ENCODE data around the gene DLX3. TPM values are rescaled to one million over a fixed set of nuclear protein-coding genes. Genes with fewer than 3 reads are reported as not detected.

Gene DLX3
- total RNA-seq, 1 experiment from 2014 or later: not detected

- Histone ChIP-seq H3K4me1 (peaks cover 18% of the 10 kb centered on the region), H3K36me3 (no peaks in the 10 kb centered on the region), H3K9me3 (replicated peaks) (no peaks in the 10 kb centered on the region), H3K27ac (peak overlapping the region; percentile 52), H3K27me3 (no peaks in the 10 kb centered on the region), H3K4me3 (no peak overlapping the region)
- no peak for DNase-seq
Measured at GRCh38 chr17:50028736-50029120, 33.7 kb upstream of the DLX3 start.

- DNase-seq: peak; percentile 37 to 61
- Histone ChIP-seq H3K4me3 (peak overlapping the region; percentile 23; the same call in 1 of the 2 replicates), H3K4me1 (peaks cover 18% of the 10 kb centered on the region), H3K27ac (peak overlapping the region; percentile 52), H3K27me3 (no peaks in the 10 kb centered on the region), H3K36me3 (no peaks in the 10 kb centered on the region), H3K9me3 (replicated peaks) (peaks cover 5% of the 10 kb centered on the region)
Measured at GRCh38 chr17:50027881-50028735, 33.1 kb upstream of the DLX3 start.

GRCh38 chr17:50027172-50027880 lies 32.3 kb upstream of the DLX3 start:
- peak overlapping the region; percentile 23 for H3K4me3 ChIP-seq
- no peaks in the 10 kb centered on the region for H3K27me3 ChIP-seq
- peak; percentile 71 to 72 for DNase-seq
- H3K27ac ChIP-seq: no peak overlapping the region; the same call in 1 of the 2 replicates
- peaks cover 5% of the 10 kb centered on the region for H3K9me3 ChIP-seq (replicated peaks)
- peaks cover 18% of the 10 kb centered on the region for H3K4me1 ChIP-seq
- H3K36me3 ChIP-seq: no peaks in the 10 kb centered on the region

- H3K4me3 ChIP-seq: no peak overlapping the region; the same call in 1 of the 2 replicates
Measured at GRCh38 chr17:50026837-50027171, 31.8 kb upstream of the DLX3 start.

GRCh38 chr17:50026046-50026675 lies 31.1 kb upstream of the DLX3 start:
- Histone ChIP-seq H3K4me3 (no peak overlapping the region), H3K36me3 (no peaks in the 10 kb centered on the region), H3K27ac (no peak overlapping the region), H3K27me3 (no peaks in the 10 kb centered on the region), H3K9me3 (replicated peaks) (peaks cover 5% of the 10 kb centered on the region), H3K4me1 (peaks cover 18% of the 10 kb centered on the region)
- no peak for DNase-seq

More at GRCh38 chr17:50026837-50027171, 31.8 kb upstream of the DLX3 start:
- Histone ChIP-seq H3K27me3 (no peaks in the 10 kb centered on the region), H3K27ac (no peak overlapping the region), H3K4me1 (peaks cover 18% of the 10 kb centered on the region), H3K36me3 (no peaks in the 10 kb centered on the region), H3K9me3 (replicated peaks) (peaks cover 5% of the 10 kb centered on the region)
- peak; percentile 57 to 80 for DNase-seq

GRCh38 chr17:50024808-50025207 lies 29.8 kb upstream of the DLX3 start:
- H3K4me1 ChIP-seq: peaks cover 18% of the 10 kb centered on the region
- H3K27me3 ChIP-seq: no peaks in the 10 kb centered on the region
- peaks cover 5% of the 10 kb centered on the region for H3K9me3 ChIP-seq (replicated peaks)
- H3K4me3 ChIP-seq: no peak overlapping the region
- H3K27ac ChIP-seq: no peak overlapping the region
- no peaks in the 10 kb centered on the region for H3K36me3 ChIP-seq
- DNase-seq: no peak

- H3K36me3 ChIP-seq: no peaks in the 10 kb centered on the region
- DNase-seq: no peak
- H3K4me3 ChIP-seq: no peak overlapping the region
- H3K27ac ChIP-seq: no peak overlapping the region
- H3K4me1 ChIP-seq: peaks cover 15% of the 10 kb centered on the region
- H3K27me3 ChIP-seq: no peaks in the 10 kb centered on the region
- peaks cover 5% of the 10 kb centered on the region for H3K9me3 ChIP-seq (replicated peaks)
Measured at GRCh38 chr17:50023520-50023919, 28.5 kb upstream of the DLX3 start.

- Histone ChIP-seq H3K36me3 (no peaks in the 10 kb centered on the region), H3K9me3 (replicated peaks) (peaks cover 5% of the 10 kb centered on the region), H3K4me3 (no peak overlapping the region), H3K27ac (no peak overlapping the region), H3K4me1 (peaks cover 7% of the 10 kb centered on the region), H3K27me3 (no peaks in the 10 kb centered on the region)
- DNase-seq: no peak
Measured at GRCh38 chr17:50022463-50023130, 27.6 kb upstream of the DLX3 start.

- Histone ChIP-seq H3K27me3 (no peaks in the 10 kb centered on the region), H3K27ac (no peak overlapping the region), H3K36me3 (no peaks in the 10 kb centered on the region), H3K9me3 (replicated peaks) (peaks cover 5% of the 10 kb centered on the region), H3K4me1 (no peaks in the 10 kb centered on the region; the same call in 1 of the 2 replicates), H3K4me3 (no peak overlapping the region)
- no peak for DNase-seq
Measured at GRCh38 chr17:50021681-50022370, 26.8 kb upstream of the DLX3 start.

GRCh38 chr17:50020841-50021599 lies 26.0 kb upstream of the DLX3 start:
- DNase-seq: no peak
- Histone ChIP-seq H3K4me3 (no peak overlapping the region), H3K27me3 (no peaks in the 10 kb centered on the region), H3K4me1 (no peaks in the 10 kb centered on the region; the same call in 1 of the 2 replicates), H3K9me3 (replicated peaks) (peaks cover 5% of the 10 kb centered on the region), H3K36me3 (no peaks in the 10 kb centered on the region), H3K27ac (no peak overlapping the region)

- no peak for DNase-seq
- H3K27me3 ChIP-seq: no peaks in the 10 kb centered on the region
- no peak overlapping the region for H3K4me3 ChIP-seq
- no peak overlapping the region for H3K27ac ChIP-seq
- no peaks in the 10 kb centered on the region; the same call in 1 of the 2 replicates for H3K4me1 ChIP-seq
- H3K36me3 ChIP-seq: no peaks in the 10 kb centered on the region
- peaks cover 5% of the 10 kb centered on the region for H3K9me3 ChIP-seq (replicated peaks)
Measured at GRCh38 chr17:50018909-50019308, 23.9 kb upstream of the DLX3 start.

GRCh38 chr17:50015146-50015545 lies 20.1 kb upstream of the DLX3 start:
- Histone ChIP-seq H3K4me3 (no peak overlapping the region), H3K4me1 (no peaks in the 10 kb centered on the region; the same call in 1 of the 2 replicates), H3K27ac (no peak overlapping the region), H3K9me3 (replicated peaks) (no peaks in the 10 kb centered on the region), H3K27me3 (no peaks in the 10 kb centered on the region), H3K36me3 (no peaks in the 10 kb centered on the region)
- no peak for DNase-seq

- Histone ChIP-seq H3K4me3 (no peak overlapping the region), H3K9me3 (replicated peaks) (no peaks in the 10 kb centered on the region), H3K27ac (no peak overlapping the region), H3K27me3 (no peaks in the 10 kb centered on the region), H3K4me1 (no peaks in the 10 kb centered on the region; the same call in 1 of the 2 replicates), H3K36me3 (no peaks in the 10 kb centered on the region)
- DNase-seq: no peak
Measured at GRCh38 chr17:50014471-50015088, 19.6 kb upstream of the DLX3 start.
